ENCODE results near the gene ANKRD31.

ANKRD31 gene

DNA sequence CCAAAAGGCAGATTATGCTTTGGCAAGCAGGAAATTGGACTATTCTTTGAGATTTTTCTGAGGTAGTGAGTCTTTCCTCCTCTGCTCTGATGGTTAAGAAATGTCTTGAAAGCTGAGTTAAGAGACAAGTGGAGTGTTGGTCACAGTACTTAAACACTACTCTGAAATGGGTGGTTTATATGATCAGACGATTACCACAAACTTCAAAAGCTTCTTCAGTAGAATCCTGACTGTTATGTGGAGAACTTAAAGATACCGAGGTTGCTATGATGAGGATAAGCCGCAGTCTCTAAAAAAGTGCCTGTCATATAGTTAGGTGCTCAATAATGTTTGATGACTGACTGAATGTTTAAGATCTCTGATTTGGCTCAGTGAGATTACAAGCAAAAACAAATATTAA is 208.6 kb downstream of the ANKRD31 start:
- no peak for ATAC-seq
- TF ChIP-seq ISL1 (CRISPR knock-in tag; IDR thresholded peaks at IDR 0.05) (no peak), CSDC2 (CRISPR knock-in tag; IDR thresholded peaks at IDR 0.05) (no peak), OSR1 (CRISPR knock-in tag; IDR thresholded peaks at IDR 0.05) (no peak), TOX (CRISPR knock-in tag; IDR thresholded peaks at IDR 0.05; ENCODE audit: borderline replicate concordance) (no peak)
- TF ChIP-seq, protein P1, sequence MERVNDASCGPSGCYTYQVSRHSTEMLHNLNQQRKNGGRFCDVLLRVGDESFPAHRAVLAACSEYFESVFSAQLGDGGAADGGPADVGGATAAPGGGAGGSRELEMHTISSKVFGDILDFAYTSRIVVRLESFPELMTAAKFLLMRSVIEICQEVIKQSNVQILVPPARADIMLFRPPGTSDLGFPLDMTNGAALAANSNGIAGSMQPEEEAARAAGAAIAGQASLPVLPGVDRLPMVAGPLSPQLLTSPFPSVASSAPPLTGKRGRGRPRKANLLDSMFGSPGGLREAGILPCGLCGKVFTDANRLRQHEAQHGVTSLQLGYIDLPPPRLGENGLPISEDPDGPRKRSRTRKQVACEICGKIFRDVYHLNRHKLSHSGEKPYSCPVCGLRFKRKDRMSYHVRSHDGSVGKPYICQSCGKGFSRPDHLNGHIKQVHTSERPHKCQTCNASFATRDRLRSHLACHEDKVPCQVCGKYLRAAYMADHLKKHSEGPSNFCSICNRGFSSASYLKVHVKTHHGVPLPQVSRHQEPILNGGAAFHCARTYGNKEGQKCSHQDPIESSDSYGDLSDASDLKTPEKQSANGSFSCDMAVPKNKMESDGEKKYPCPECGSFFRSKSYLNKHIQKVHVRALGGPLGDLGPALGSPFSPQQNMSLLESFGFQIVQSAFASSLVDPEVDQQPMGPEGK (CRISPR knock-in tag; IDR thresholded peaks at IDR 0.05; ENCODE audit: borderline replicate concordance) = no peak

GRCh38 chr5:75023368-75024159 is 213.1 kb downstream of the ANKRD31 start:
- no peak for TF ChIP-seq BACH2 (CRISPR knock-in tag; IDR thresholded peaks at IDR 0.05; ENCODE audit: borderline replicate concordance)
- TF ChIP-seq OSR1 (CRISPR knock-in tag; IDR thresholded peaks at IDR 0.05) = no peak
- TF ChIP-seq ESRRG (CRISPR knock-in tag; IDR thresholded peaks at IDR 0.05) = no peak
- TF ChIP-seq, protein P2, sequence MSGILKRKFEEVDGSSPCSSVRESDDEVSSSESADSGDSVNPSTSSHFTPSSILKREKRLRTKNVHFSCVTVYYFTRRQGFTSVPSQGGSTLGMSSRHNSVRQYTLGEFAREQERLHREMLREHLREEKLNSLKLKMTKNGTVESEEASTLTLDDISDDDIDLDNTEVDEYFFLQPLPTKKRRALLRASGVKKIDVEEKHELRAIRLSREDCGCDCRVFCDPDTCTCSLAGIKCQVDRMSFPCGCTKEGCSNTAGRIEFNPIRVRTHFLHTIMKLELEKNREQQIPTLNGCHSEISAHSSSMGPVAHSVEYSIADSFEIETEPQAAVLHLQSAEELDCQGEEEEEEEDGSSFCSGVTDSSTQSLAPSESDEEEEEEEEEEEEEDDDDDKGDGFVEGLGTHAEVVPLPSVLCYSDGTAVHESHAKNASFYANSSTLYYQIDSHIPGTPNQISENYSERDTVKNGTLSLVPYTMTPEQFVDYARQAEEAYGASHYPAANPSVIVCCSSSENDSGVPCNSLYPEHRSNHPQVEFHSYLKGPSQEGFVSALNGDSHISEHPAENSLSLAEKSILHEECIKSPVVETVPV (CRISPR knock-in tag; IDR thresholded peaks at IDR 0.05) = no peak
- no peak for TF ChIP-seq ISL1 (CRISPR knock-in tag; IDR thresholded peaks at IDR 0.05)
- no peak for TF ChIP-seq ZFP30 (CRISPR knock-in tag; IDR thresholded peaks at IDR 0.05)
- TF ChIP-seq ZC3H10 (CRISPR knock-in tag; IDR thresholded peaks at IDR 0.05) = no peak
- TF ChIP-seq TSHZ2 (CRISPR knock-in tag; IDR thresholded peaks at IDR 0.05) = no peak
- TF ChIP-seq TCF4 (CRISPR knock-in tag; IDR thresholded peaks at IDR 0.05; ENCODE audit: borderline replicate concordance) = no peak
- TF ChIP-seq TOX (CRISPR knock-in tag; IDR thresholded peaks at IDR 0.05; ENCODE audit: borderline replicate concordance) = no peak
- no peak for TF ChIP-seq ARNTL (CRISPR knock-in tag; IDR thresholded peaks at IDR 0.05; ENCODE audit: borderline replicate concordance, low read depth)
- TF ChIP-seq, protein P3, sequence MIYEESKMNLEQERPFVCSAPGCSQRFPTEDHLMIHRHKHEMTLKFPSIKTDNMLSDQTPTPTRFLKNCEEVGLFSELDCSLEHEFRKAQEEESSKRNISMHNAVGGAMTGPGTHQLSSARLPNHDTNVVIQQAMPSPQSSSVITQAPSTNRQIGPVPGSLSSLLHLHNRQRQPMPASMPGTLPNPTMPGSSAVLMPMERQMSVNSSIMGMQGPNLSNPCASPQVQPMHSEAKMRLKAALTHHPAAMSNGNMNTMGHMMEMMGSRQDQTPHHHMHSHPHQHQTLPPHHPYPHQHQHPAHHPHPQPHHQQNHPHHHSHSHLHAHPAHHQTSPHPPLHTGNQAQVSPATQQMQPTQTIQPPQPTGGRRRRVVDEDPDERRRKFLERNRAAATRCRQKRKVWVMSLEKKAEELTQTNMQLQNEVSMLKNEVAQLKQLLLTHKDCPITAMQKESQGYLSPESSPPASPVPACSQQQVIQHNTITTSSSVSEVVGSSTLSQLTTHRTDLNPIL (CRISPR knock-in tag; IDR thresholded peaks at IDR 0.05; ENCODE audit: low read depth) = no peak
- TF ChIP-seq ZNF70 (CRISPR knock-in tag; IDR thresholded peaks at IDR 0.05) = no peak
- TF ChIP-seq, protein P4, sequence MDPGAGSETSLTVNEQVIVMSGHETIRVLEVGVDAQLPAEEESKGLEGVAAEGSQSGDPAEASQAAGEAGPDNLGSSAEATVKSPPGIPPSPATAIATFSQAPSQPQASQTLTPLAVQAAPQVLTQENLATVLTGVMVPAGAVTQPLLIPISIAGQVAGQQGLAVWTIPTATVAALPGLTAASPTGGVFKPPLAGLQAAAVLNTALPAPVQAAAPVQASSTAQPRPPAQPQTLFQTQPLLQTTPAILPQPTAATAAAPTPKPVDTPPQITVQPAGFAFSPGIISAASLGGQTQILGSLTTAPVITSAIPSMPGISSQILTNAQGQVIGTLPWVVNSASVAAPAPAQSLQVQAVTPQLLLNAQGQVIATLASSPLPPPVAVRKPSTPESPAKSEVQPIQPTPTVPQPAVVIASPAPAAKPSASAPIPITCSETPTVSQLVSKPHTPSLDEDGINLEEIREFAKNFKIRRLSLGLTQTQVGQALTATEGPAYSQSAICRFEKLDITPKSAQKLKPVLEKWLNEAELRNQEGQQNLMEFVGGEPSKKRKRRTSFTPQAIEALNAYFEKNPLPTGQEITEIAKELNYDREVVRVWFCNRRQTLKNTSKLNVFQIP (CRISPR knock-in tag; IDR thresholded peaks at IDR 0.05; ENCODE audit: borderline replicate concordance, low read depth) = no peak
- TF ChIP-seq ZNF565 (CRISPR knock-in tag; conservative IDR thresholded peaks at IDR 0.05; ENCODE audit: low read depth) = no peak
- TF ChIP-seq GLIS3 (CRISPR knock-in tag; IDR thresholded peaks at IDR 0.05) = no peak
- ATAC-seq = no peak

GRCh38 chr5:75021800-75022199 is 214.9 kb downstream of the ANKRD31 start:
- TF ChIP-seq OSR1 (CRISPR knock-in tag; IDR thresholded peaks at IDR 0.05) (no peak), ARNTL (CRISPR knock-in tag; IDR thresholded peaks at IDR 0.05; ENCODE audit: borderline replicate concordance, low read depth) (no peak), ZFP30 (CRISPR knock-in tag; IDR thresholded peaks at IDR 0.05) (no peak), TOX (CRISPR knock-in tag; IDR thresholded peaks at IDR 0.05; ENCODE audit: borderline replicate concordance) (no peak), BACH2 (CRISPR knock-in tag; IDR thresholded peaks at IDR 0.05; ENCODE audit: borderline replicate concordance) (no peak), ZNF70 (CRISPR knock-in tag; IDR thresholded peaks at IDR 0.05) (no peak), SNAI2 (CRISPR knock-in tag; IDR thresholded peaks at IDR 0.05) (no peak), ZC3H10 (CRISPR knock-in tag; IDR thresholded peaks at IDR 0.05) (no peak), GLIS3 (CRISPR knock-in tag; IDR thresholded peaks at IDR 0.05) (no peak), TSHZ2 (CRISPR knock-in tag; IDR thresholded peaks at IDR 0.05) (no peak), ZNF565 (CRISPR knock-in tag; conservative IDR thresholded peaks at IDR 0.05; ENCODE audit: low read depth) (no peak), ESRRG (CRISPR knock-in tag; IDR thresholded peaks at IDR 0.05) (no peak)
- TF ChIP-seq, protein P1 (CRISPR knock-in tag; IDR thresholded peaks at IDR 0.05; ENCODE audit: borderline replicate concordance) = no peak
- ATAC-seq = no peak
